ENCODE measurements around the gene ENO1. TPM values are rescaled to one million over a fixed set of nuclear protein-coding genes. Genes with fewer than 3 reads are reported as not detected.
A peak's percentile ranks its signal among the peaks of the same experiment; 100 is the strongest.

ENO1 gene
- total and polyA plus RNA-seq, 9 of the 15 experiments (the other 6 are each of a cell fraction or from before 2014, with no cell fraction given) = 2,249 to 7,472 (median 2,868) TPM

DNA sequence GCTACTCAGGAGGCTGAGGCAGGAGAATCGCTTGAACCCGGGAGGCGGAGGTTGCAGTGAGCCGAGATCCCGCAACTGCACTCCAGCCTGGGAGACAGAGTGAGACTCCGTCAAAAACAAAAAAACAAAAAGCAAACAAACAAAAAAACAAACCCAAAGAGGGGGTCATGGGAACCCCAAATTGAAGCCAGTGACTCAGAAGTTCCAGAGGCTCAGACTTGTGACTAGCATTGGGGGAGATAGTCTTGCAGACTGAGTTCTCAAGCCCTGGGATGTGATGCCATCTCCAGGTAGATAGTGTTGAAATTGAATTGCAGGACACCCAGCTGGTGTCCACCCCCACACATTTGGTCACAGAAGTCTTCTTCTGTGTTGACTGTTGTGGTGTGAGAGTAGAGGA, 24.9 kb upstream of the ENO1 start (continued):
- TF ChIP-seq, protein P1, sequence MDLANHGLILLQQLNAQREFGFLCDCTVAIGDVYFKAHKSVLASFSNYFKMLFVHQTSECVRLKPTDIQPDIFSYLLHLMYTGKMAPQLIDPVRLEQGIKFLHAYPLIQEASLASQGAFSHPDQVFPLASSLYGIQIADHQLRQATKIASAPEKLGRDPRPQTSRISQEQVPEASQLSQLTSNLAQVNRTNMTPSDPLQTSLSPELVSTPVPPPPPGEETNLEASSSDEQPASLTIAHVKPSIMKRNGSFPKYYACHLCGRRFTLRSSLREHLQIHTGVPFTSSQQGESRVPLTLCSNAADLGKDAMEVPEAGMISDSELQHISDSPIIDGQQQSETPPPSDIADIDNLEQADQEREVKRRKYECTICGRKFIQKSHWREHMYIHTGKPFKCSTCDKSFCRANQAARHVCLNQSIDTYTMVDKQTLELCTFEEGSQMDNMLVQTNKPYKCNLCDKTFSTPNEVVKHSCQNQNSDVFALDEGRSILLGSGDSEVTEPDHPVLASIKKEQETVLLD (IDR thresholded peaks at IDR 0.05) = 0 out of 2 replicates have a peak, but pooled peaks have one; percentile 29
- TF ChIP-seq, protein P2, sequence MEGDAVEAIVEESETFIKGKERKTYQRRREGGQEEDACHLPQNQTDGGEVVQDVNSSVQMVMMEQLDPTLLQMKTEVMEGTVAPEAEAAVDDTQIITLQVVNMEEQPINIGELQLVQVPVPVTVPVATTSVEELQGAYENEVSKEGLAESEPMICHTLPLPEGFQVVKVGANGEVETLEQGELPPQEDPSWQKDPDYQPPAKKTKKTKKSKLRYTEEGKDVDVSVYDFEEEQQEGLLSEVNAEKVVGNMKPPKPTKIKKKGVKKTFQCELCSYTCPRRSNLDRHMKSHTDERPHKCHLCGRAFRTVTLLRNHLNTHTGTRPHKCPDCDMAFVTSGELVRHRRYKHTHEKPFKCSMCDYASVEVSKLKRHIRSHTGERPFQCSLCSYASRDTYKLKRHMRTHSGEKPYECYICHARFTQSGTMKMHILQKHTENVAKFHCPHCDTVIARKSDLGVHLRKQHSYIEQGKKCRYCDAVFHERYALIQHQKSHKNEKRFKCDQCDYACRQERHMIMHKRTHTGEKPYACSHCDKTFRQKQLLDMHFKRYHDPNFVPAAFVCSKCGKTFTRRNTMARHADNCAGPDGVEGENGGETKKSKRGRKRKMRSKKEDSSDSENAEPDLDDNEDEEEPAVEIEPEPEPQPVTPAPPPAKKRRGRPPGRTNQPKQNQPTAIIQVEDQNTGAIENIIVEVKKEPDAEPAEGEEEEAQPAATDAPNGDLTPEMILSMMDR (IDR thresholded peaks at IDR 0.05 in 2 of 3, conservative IDR thresholded peaks at IDR 0.05 in 1 of 3; ENCODE audit: insufficient read depth in 2 of 3, low read depth in 1 of 3, low read length in 3 of 3) = peak in 1 of 3 experiments; percentile 49; a peak in 2 of 6 replicates
- TF ChIP-seq ZNF354B (CRISPR knock-in tag; IDR thresholded peaks at IDR 0.05) (no peak), SMARCA5 (IDR thresholded peaks at IDR 0.05) (0 out of 2 replicates have a peak, but pooled peaks have one; percentile 64), STAT5A (IDR thresholded peaks at IDR 0.05; ENCODE audit: borderline replicate concordance, low read length) (no peak), NFATC3 (IDR thresholded peaks at IDR 0.05) (peak; percentile 87), ERF (CRISPR knock-in tag; IDR thresholded peaks at IDR 0.05) (no peak), SIX5 (IDR thresholded peaks at IDR 0.05; ENCODE audit: borderline replicate concordance in 1 of 2, insufficient read depth in 1 of 2, low read depth in 1 of 2, low read length in 2 of 2) (no peak), XRCC4 (IDR thresholded peaks at IDR 0.05; ENCODE audit: extremely low read depth, insufficient read depth, insufficient read length) (no peak), POLR2H (tag; IDR thresholded peaks at IDR 0.05; ENCODE audit: low read depth) (no peak)
- TF ChIP-seq, protein P3, sequence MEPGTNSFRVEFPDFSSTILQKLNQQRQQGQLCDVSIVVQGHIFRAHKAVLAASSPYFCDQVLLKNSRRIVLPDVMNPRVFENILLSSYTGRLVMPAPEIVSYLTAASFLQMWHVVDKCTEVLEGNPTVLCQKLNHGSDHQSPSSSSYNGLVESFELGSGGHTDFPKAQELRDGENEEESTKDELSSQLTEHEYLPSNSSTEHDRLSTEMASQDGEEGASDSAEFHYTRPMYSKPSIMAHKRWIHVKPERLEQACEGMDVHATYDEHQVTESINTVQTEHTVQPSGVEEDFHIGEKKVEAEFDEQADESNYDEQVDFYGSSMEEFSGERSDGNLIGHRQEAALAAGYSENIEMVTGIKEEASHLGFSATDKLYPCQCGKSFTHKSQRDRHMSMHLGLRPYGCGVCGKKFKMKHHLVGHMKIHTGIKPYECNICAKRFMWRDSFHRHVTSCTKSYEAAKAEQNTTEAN (CRISPR knock-in tag; IDR thresholded peaks at IDR 0.05) = no peak
- TF ChIP-seq, protein P4, sequence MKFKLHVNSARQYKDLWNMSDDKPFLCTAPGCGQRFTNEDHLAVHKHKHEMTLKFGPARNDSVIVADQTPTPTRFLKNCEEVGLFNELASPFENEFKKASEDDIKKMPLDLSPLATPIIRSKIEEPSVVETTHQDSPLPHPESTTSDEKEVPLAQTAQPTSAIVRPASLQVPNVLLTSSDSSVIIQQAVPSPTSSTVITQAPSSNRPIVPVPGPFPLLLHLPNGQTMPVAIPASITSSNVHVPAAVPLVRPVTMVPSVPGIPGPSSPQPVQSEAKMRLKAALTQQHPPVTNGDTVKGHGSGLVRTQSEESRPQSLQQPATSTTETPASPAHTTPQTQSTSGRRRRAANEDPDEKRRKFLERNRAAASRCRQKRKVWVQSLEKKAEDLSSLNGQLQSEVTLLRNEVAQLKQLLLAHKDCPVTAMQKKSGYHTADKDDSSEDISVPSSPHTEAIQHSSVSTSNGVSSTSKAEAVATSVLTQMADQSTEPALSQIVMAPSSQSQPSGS (CRISPR knock-in tag; IDR thresholded peaks at IDR 0.05) = no peak
- TF ChIP-seq, protein P5, sequence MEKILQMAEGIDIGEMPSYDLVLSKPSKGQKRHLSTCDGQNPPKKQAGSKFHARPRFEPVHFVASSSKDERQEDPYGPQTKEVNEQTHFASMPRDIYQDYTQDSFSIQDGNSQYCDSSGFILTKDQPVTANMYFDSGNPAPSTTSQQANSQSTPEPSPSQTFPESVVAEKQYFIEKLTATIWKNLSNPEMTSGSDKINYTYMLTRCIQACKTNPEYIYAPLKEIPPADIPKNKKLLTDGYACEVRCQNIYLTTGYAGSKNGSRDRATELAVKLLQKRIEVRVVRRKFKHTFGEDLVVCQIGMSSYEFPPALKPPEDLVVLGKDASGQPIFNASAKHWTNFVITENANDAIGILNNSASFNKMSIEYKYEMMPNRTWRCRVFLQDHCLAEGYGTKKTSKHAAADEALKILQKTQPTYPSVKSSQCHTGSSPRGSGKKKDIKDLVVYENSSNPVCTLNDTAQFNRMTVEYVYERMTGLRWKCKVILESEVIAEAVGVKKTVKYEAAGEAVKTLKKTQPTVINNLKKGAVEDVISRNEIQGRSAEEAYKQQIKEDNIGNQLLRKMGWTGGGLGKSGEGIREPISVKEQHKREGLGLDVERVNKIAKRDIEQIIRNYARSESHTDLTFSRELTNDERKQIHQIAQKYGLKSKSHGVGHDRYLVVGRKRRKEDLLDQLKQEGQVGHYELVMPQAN (IDR thresholded peaks at IDR 0.05; ENCODE audit: borderline replicate concordance) = no peak
- TF ChIP-seq, protein P6, sequence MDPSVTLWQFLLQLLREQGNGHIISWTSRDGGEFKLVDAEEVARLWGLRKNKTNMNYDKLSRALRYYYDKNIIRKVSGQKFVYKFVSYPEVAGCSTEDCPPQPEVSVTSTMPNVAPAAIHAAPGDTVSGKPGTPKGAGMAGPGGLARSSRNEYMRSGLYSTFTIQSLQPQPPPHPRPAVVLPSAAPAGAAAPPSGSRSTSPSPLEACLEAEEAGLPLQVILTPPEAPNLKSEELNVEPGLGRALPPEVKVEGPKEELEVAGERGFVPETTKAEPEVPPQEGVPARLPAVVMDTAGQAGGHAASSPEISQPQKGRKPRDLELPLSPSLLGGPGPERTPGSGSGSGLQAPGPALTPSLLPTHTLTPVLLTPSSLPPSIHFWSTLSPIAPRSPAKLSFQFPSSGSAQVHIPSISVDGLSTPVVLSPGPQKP (CRISPR knock-in tag; IDR thresholded peaks at IDR 0.05) = no peak
- TF ChIP-seq, protein P7, sequence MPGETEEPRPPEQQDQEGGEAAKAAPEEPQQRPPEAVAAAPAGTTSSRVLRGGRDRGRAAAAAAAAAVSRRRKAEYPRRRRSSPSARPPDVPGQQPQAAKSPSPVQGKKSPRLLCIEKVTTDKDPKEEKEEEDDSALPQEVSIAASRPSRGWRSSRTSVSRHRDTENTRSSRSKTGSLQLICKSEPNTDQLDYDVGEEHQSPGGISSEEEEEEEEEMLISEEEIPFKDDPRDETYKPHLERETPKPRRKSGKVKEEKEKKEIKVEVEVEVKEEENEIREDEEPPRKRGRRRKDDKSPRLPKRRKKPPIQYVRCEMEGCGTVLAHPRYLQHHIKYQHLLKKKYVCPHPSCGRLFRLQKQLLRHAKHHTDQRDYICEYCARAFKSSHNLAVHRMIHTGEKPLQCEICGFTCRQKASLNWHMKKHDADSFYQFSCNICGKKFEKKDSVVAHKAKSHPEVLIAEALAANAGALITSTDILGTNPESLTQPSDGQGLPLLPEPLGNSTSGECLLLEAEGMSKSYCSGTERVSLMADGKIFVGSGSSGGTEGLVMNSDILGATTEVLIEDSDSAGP (CRISPR knock-in tag; IDR thresholded peaks at IDR 0.05) = no peak
